Stomach (tissue), 9 donors: ENCODE measurements around the gene SH2D3C. TPM values are rescaled to one million over a fixed set of nuclear protein-coding genes. Genes with fewer than 3 reads are reported as not detected.
"Not testable (repeated sequence)": the region's sequence is repeated elsewhere in the genome, so short reads cannot be mapped to it uniquely, and the experiment has no call there.

Experiments
- DNase-seq, 2 donors: peaks; one replicate each; pipeline versions ENCODE4 v3.0.0 to v3.0.0-alpha.2; 2013 to 2019
- H3K27ac ChIP-seq, 5 donors: fragments of 200-600 bp in 4 of 5; sonication (generic) in 4 of 5; one replicate each; pipeline ENCODE4 v1.5.1; 2013 to 2019; ENCODE audit warnings: mild to moderate bottlenecking in 1 of 5, moderate library complexity in 1 of 5
- H3K27me3 ChIP-seq, 3 donors: fragments of 200-600 bp; sonication (generic); one replicate each; pipeline ENCODE4 v1.5.1; 2017 to 2019; ENCODE audit warnings: mixed run types in 1 of 3
- H3K36me3 ChIP-seq, 4 donors: fragments of 200-600 bp; sonication (generic); 1 replicate in 3 of 4; 2 replicates in 1 of 4; pipeline ENCODE4 v1.5.1; 2016 to 2019
- H3K4me1 ChIP-seq, 4 donors: fragments of 200-600 bp; sonication (generic); one replicate each; pipeline ENCODE4 v1.5.1; 2016 to 2019
- H3K4me3 ChIP-seq, 4 donors: fragments of 200-600 bp; sonication (generic) in 3 of 4; one replicate each; pipeline ENCODE4 v1.5.1; 2016 to 2019; ENCODE audit warnings: mild to moderate bottlenecking in 1 of 4
- H3K9me3 ChIP-seq, 4 donors: fragments of 200-600 bp; sonication (generic); one replicate each; pipeline ENCODE4 v1.5.1; 2016 to 2019
- CTCF ChIP-seq, 7 experiments: fragments of 450-650 bp in 4 of 7; fragments of 200-600 bp in 3 of 7; sonication (generic) in 3 of 7; IDR thresholded peaks; one replicate each; pipeline ENCODE4 v1.5.1; 2016 to 2019; ENCODE audit warnings: antibody characterized with exemption in 7 of 7, control low read depth in 2 of 7, mild to moderate bottlenecking in 1 of 7
- EP300 ChIP-seq: sonication (generic); formaldehyde crosslinking; IDR thresholded peaks from one replicate; pipeline ENCODE4 v1.6.1; 2017; ENCODE audit warnings: antibody characterized with exemption
- POLR2A ChIP-seq, 4 donors: fragments of 450-650 bp; IDR thresholded peaks; one replicate each; pipeline ENCODE4 v1.6.1; 2016; ENCODE audit warnings: antibody characterized with exemption in 4 of 4, control low read depth in 2 of 4, mild to moderate bottlenecking in 1 of 4, moderate library complexity in 1 of 4
- POLR2AphosphoS5 ChIP-seq, 3 donors: sonication (generic); formaldehyde crosslinking; IDR thresholded peaks; one replicate each; pipeline ENCODE4 v1.6.1; 2016; ENCODE audit warnings: antibody characterized with exemption in 3 of 3
- WGBS, 5 donors: extraction: QIAGEN DNeasy Blood & Tissue Kit in 3 of 5; methylation state at CpG; one replicate each; pipeline versions ENCODE4 v1.1.5 to v1.1.7; 2013 to 2018; 5-methylcytosine and 5-hydroxymethylcytosine counted together
- intact Hi-C: fragments of 100-400 bp; cut with DNase I; formaldehyde crosslinking; loops from one replicate; pipeline ENCODE4 v1.15.1; 2023; ENCODE audit warnings: low total_unique reads
- polyA plus RNA-seq, 3 donors: library from polyadenylated mRNA; stranded (reverse); fragments of 200-250 nt; gene quantifications; one replicate each; pipeline ENCODE4 v1.2.3, GENCODE V29; 2013
- total RNA-seq, 5 donors: library from RNA; depleted of rRNA; stranded (reverse); fragments of >200 nt; gene quantifications; one replicate each; pipeline versions ENCODE4 v1.1.0 to v1.2.3, GENCODE V29; 2014 to 2016
- donor health status: healthy with polysubstance abuse.
- donor health status: Bipolar disorder and iron deficiency.
- donor health status: healthy.

The SH2D3C gene
- total and polyA plus RNA-seq, 8 donors: 1.8 to 38.1 (median 4.5) TPM; not detected in 2

GRCh38 chr9:127761061-127761460 lies 17.4 kb downstream of the SH2D3C start:
- Histone ChIP-seq H3K9me3 (no peaks in the 10 kb centered on the region), H3K27me3 (peaks cover 0 to 48% (median 0%) of the 10 kb centered on the region in 3 donors), H3K27ac (peak overlapping the region; percentile 16 to 68 (median 60)), H3K4me3 (no peak overlapping the region), H3K36me3 (no peaks in the 10 kb centered on the region), H3K4me1 (peaks cover 0 to 13% (median 10%) of the 10 kb centered on the region in 4 donors)
- intact Hi-C loops: no loop called here
- DNase-seq: no peak
- TF ChIP-seq EP300: no peak
- no peak for TF ChIP-seq POLR2A (IDR thresholded peaks at IDR 0.05)
- no peak for TF ChIP-seq POLR2AphosphoS5 (IDR thresholded peaks at IDR 0.05)
- no peak for TF ChIP-seq CTCF (IDR thresholded peaks at IDR 0.05)
- WGBS, 5 donors: 54 to 78% (median 76%) methylated on average over 2 to 5 of the region's 5 CpGs

- H3K36me3 ChIP-seq: peaks cover 0 to 4% (median 0%) of the 10 kb centered on the region in 4 donors
- no peaks in the 10 kb centered on the region for H3K9me3 ChIP-seq
- intact Hi-C loops: no loop called here
- H3K4me3 ChIP-seq: no peak overlapping the region
- H3K4me1 ChIP-seq: peaks cover 10 to 29% (median 22%) of the 10 kb centered on the region in 4 donors
- 75 to 88% (median 80%) methylated on average over 5 of the region's 5 CpGs for WGBS, 5 donors
- DNase-seq: no peak
- TF ChIP-seq POLR2A (IDR thresholded peaks at IDR 0.05) (no peak), POLR2AphosphoS5 (IDR thresholded peaks at IDR 0.05) (no peak), CTCF (IDR thresholded peaks at IDR 0.05) (no peak), EP300 (no peak)
- H3K27me3 ChIP-seq: peaks cover 8 to 59% (median 17%) of the 10 kb centered on the region in 3 donors
- no peak overlapping the region for H3K27ac ChIP-seq
These were observed 19.6 kb downstream of the SH2D3C start for GRCh38 chr9:127758843-127759242.

GRCh38 chr9:127756776-127757175 lies 21.7 kb downstream of the SH2D3C start:
- DNase-seq, H3K4me3 ChIP-seq, H3K36me3 ChIP-seq, intact Hi-C loops, H3K9me3 ChIP-seq, H3K27ac ChIP-seq: not testable (repeated sequence)
- Histone ChIP-seq H3K27me3 (peaks cover 8 to 60% (median 20%) of the 10 kb centered on the region in 3 donors), H3K4me1 (peaks cover 10 to 24% (median 18%) of the 10 kb centered on the region in 4 donors)
- 78 to 87% (median 81%) methylated on average over 11 of the region's 11 CpGs for whole genome bisulfite sequencing, 5 donors

- Histone ChIP-seq H3K9me3 (no peaks in the 10 kb centered on the region), H3K4me3 (no peak overlapping the region), H3K27me3 (peaks cover 8 to 59% (median 20%) of the 10 kb centered on the region in 3 donors), H3K36me3 (peaks cover 0 to 5% (median 1%) of the 10 kb centered on the region in 4 donors), H3K27ac (no peak overlapping the region), H3K4me1 (peaks cover 10 to 24% (median 18%) of the 10 kb centered on the region in 4 donors)
- intact Hi-C loops: no loop called here
- 85 to 94% (median 87%) methylated on average over 3 of the region's 3 CpGs for WGBS, 5 donors
- TF ChIP-seq POLR2A (IDR thresholded peaks at IDR 0.05): no peak
- no peak for TF ChIP-seq EP300
- no peak for TF ChIP-seq CTCF (IDR thresholded peaks at IDR 0.05)
- TF ChIP-seq POLR2AphosphoS5 (IDR thresholded peaks at IDR 0.05): no peak
- no peak for DNase-seq
These were observed 22.2 kb downstream of the SH2D3C start for GRCh38 chr9:127756233-127756632.
